Fibroblast of skin of scalp (primary cell): ENCODE measurements around the gene ALLC.
A peak's percentile ranks its signal among the peaks of the same experiment; 100 is the strongest.

Experiments
- DNase-seq: peaks from one replicate; pipeline ENCODE4 v3.0.0-alpha.2; 2013

ALLC gene

GRCh38 chr2:3680548-3681345 is 22.7 kb downstream of the ALLC start:
- no peak for DNase-seq

DNA sequence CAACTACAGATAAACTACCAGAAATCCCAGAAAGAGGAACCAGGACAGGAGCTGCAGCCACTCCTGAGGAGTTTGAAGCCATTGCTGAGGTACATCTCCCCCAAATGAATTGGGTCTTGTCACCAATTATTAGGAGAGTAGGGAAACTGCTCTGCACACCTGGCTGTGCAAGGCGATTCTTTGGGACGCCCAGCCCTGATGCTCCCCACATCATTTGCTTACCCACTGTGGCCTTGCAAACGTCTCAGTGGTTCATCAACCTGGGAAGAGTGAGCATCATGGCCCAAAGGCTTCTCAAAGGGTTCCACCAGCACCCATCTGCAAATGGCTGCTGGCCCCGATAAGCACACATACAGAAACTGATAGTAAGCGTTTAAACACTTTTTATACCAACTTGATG is 23.6 kb downstream of the ALLC start:
- DNase-seq, result no peak

DNA sequence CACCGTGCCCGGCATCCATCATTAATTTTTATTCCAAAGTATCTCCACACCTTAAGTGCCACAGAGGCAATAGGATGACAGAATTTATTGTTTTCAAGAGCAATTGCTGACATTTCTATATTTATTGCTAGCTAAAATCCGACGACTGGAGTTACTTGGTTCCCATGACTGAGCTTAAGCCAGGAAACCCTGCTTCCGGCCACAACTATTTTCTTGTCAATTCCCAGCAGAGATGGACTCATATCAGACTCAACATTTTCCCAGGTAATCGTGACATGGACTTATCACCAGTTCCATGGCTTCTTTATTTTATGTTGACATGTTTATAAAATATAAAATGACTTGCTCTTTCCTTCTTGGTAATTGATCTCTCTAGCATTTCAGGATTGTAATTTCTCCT is 24.8 kb downstream of the ALLC start:
- no peak for DNase-seq

GRCh38 chr2:3683748-3684454 is 25.9 kb downstream of the ALLC start:
- DNase-seq, result no peak

DNA sequence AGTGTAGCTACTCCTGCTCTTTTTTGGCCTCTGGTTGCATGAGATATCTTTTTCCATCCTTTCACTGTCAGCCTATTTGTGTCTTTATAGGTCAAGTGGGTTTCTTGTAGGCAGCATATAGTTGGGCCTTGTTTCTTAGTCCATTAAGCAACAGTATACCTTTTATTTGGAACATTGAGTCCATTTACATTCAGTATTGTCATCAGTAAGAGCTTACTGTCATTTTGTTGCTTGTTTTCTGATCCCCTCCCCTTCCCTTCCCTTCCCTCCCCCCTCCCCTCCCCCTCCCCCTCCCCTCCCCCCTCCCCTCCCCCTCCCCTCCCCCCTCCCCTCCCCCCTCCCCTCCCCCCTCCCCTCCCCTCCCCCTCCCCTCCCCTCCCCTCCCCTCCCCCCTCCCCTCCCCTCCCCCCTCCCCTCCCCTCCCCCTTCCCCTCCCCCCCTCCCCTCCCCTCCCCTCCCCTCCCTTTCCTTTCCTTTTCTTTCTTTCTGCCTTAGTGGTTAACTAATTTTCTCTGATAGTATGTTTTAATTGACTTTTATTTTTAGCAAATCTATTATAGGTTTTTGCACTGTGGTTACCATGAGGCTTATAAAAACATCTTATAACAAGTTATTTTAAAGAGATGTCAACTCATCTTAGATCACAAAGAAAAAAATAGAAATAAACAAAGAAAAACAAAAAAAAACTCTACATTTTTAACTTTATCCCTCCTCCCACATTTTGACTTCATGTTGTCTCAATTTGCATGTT is 32.2 kb downstream of the ALLC start:
- no peak for DNase-seq

GRCh38 chr2:3692375-3692774 is 34.4 kb downstream of the ALLC start:
- DNase-seq, result peak; percentile 10

GRCh38 chr2:3696545-3696944 is 38.5 kb downstream of the ALLC start:
- DNase-seq, result no peak

- DNase-seq, result no peak
Measured at GRCh38 chr2:3701071-3701470, 43.1 kb downstream of the ALLC start.

- no peak for DNase-seq
Measured at GRCh38 chr2:3703236-3703756, 45.3 kb downstream of the ALLC start, which contains the start of gene DCDC2C. Gene DCDC2C, plus strand, starts transcription at chr2:3703575. Its CDS starts 177 bp downstream, at chr2:3703752.

- no peak for DNase-seq
Measured at GRCh38 chr2:3703757-3704355, 45.9 kb downstream of the ALLC start.

DNA sequence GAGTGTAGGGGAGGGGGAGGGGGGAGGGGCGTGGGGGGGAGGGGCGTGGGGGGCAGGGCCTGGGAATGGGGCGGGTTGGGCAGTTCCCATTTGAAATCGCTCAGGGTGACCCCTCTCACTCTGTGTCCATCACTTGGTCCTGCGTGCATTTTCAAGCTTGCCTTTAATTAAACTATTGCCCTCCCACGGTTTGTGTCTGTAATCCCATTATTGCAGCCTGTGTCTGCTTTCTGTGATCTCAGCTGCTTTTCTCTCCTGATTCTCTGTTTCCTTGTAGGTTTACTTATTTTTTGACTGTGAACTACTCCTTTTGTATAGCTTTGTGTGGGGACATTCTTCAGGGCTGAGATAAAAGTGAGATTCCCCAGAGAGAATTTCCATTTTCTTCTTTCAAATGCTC is 46.7 kb downstream of the ALLC start:
- peak; percentile 11 for DNase-seq

DNA sequence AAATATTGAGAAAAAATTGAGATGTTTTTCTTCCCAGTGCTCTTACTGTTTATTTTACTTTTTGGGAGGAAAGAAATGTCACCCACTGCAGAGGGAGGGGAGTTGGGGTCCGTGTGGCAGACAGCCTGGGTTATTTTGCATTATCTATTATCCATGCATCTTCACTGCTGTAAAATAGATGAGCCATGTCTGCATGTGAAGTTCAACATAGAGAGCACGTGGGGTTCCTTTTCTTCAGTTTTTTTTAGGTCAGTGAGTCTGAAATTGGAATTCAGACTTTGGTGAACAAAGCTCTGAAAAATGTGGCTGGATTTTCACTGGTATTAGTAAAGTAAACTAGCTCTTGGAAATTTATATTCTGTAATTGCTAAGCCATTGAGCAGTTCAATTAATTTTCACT is 47.8 kb downstream of the ALLC start:
- DNase-seq, result peak; percentile 12

GRCh38 chr2:3706892-3707291 is 48.9 kb downstream of the ALLC start:
- no peak for DNase-seq

- DNase-seq, result no peak
Measured at GRCh38 chr2:3708576-3708975, 50.6 kb downstream of the ALLC start.

DNA sequence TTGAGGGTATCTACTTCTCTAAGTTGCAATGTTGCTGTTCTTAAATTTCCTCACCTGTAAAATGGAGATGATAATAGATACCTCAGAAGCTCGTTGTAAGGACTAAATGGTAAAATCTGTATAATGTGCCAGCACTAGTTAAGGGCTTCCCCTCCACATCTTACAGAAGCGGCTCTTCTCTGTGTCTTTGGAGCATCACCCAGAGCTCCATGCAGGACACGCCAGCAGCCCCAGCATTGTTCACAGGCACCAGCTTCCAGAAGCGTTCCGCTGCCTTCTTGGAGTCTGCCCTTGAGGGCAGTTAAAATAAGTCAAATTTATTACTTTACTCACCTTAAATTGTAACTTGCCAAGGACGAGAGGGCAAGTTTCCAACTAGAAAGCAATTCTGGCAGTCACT is 51.2 kb downstream of the ALLC start:
- DNase-seq, result no peak

DNA sequence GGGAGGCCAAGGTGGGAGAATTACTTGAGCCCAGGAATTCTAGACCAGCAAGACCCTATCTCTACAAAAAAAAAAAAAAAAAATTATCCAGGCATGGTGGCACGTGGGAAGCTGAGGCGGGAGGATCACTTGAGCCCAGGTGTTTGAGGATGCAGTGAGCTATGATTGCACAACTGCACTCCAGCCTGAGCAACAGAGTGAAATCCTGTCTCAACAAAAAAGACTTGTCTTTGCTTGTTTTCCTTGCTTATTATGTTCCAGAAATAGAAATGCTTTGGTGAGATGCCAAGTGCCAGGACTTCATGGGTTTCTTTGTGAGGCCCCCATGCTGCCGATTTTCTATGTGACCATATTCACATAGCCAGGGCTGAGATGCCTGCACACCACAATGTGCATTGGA is 54.4 kb downstream of the ALLC start:
- peak; percentile 7 for DNase-seq

- peak; percentile 49 for DNase-seq
Measured at GRCh38 chr2:3712831-3713503, 55.0 kb downstream of the ALLC start.

DNA sequence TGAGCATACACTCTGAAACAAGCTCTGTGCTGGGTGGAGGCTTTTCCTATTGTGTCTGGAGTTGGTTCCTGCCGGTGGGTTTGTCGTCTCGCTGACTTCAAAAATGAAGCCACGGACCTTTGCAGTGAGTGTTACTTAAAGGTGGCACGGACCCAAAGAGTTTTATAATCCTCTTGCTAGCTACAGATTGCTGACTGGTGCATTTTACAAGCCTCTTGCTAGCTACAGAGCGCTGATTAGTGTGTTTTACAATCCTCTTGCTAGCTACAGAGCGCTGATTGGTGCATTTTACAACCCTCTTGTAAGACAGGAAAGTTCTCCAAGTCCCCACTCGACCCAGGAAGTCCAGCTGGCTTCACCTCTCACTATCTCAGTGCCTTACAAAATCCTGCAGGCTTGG is 60.7 kb downstream of the ALLC start:
- no peak for DNase-seq

- no peak for DNase-seq
Measured at GRCh38 chr2:3725002-3725401, 67.0 kb downstream of the ALLC start.

GRCh38 chr2:3725458-3726250 is 67.7 kb downstream of the ALLC start:
- no peak for DNase-seq

DNA sequence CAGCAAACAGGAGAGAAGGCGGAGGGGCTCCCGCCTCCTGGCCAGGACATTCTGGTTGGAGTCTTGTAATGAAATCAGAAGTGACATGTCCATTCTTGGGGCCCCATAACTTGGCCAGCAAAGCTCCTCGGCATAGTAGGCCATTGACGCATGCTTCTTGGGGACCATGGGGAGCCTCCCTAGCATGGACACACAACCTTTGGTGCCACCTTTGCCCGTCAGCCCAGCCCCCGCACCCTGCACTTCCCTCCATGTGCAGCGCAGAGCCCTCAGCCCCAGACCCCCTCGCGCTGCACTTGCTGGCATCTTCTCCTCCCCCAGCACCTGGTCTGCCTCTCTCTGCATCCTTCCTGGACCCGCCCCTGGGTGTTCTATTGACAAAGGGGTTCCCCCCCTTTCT is 68.5 kb downstream of the ALLC start:
- DNase-seq, result no peak
